Inflammatory macrophage treated with lipopolysaccharide for 4 hours (primary cell): Measurements from ENCODE around the gene IGF2BP2.
"Not testable (repeated sequence)": the region's sequence is repeated elsewhere in the genome, so short reads cannot be mapped to it uniquely, and the experiment has no call there.

Experiments used
- DNase-seq: peaks from one replicate; pipeline ENCODE4 v3.0.0-alpha.2; 2020

IGF2BP2 gene

GRCh38 chr3:185831990-185832389 lies 7.1 kb upstream of the IGF2BP2 start:
- DNase-seq, result no peak

- no peak for DNase-seq
Measured at GRCh38 chr3:185831195-185831594, 6.4 kb upstream of the IGF2BP2 start.

- DNase-seq, result no peak
Measured at GRCh38 chr3:185830018-185830797, 5.4 kb upstream of the IGF2BP2 start.

GRCh38 chr3:185828755-185829154 lies 3.9 kb upstream of the IGF2BP2 start:
- no peak for DNase-seq

- DNase-seq, result no peak
Measured at GRCh38 chr3:185827595-185828344, 2.9 kb upstream of the IGF2BP2 start.

- no peak for DNase-seq
Measured at GRCh38 chr3:185825639-185826481, 1.0 kb upstream of the IGF2BP2 start.

- DNase-seq, result peak; percentile 35
Measured at GRCh38 chr3:185824051-185825005, 514 bp downstream of the IGF2BP2 start.

- DNase-seq, result no peak
Measured at GRCh38 chr3:185823078-185824044, 1.5 kb downstream of the IGF2BP2 start.

- peak; percentile 49 for DNase-seq
Measured at GRCh38 chr3:185822221-185823000, 2.4 kb downstream of the IGF2BP2 start.

- no peak for DNase-seq
Measured at GRCh38 chr3:185820973-185821758, 3.7 kb downstream of the IGF2BP2 start.

- DNase-seq, result no peak
Measured at GRCh38 chr3:185818267-185818875, 6.5 kb downstream of the IGF2BP2 start.

GRCh38 chr3:185815391-185816282 lies 9.2 kb downstream of the IGF2BP2 start:
- no peak for DNase-seq

GRCh38 chr3:185813691-185814215 lies 11.1 kb downstream of the IGF2BP2 start:
- no peak for DNase-seq

- peak; percentile 69 for DNase-seq
Measured at GRCh38 chr3:185813205-185813604, 11.6 kb downstream of the IGF2BP2 start.

GRCh38 chr3:185807445-185808068 lies 17.3 kb downstream of the IGF2BP2 start:
- DNase-seq, result peak; percentile 73

- DNase-seq, result not testable (repeated sequence)
Measured at GRCh38 chr3:185798831-185799110, 26.1 kb downstream of the IGF2BP2 start.
